Gastrocnemius medialis (tissue), 4 donors: ENCODE results near the gene ANXA4.

ENCODE experiments used
- POLR2A ChIP-seq, 2 donors: fragments of 450-650 bp; IDR thresholded peaks; one replicate each; pipeline ENCODE4 v1.6.1; 2017; ENCODE audit warnings: antibody characterized with exemption in 2 of 2, mild to moderate bottlenecking in 2 of 2, moderate library complexity in 2 of 2
- TF ChIP-seq, protein P1 (sequence below), 5 experiments: fragments of 450-650 bp in 3 of 5; fragments of 200-600 bp in 2 of 5; sonication (generic) in 2 of 5; IDR thresholded peaks in 4 of 5; conservative IDR thresholded peaks in 1 of 5; 1 replicate in 4 of 5; 2 replicates in 1 of 5; pipeline ENCODE4 v1.5.1; 2016 to 2019; ENCODE audit warnings: antibody characterized with exemption in 5 of 5, mild to moderate bottlenecking in 3 of 5, moderate library complexity in 3 of 5

DNA sequence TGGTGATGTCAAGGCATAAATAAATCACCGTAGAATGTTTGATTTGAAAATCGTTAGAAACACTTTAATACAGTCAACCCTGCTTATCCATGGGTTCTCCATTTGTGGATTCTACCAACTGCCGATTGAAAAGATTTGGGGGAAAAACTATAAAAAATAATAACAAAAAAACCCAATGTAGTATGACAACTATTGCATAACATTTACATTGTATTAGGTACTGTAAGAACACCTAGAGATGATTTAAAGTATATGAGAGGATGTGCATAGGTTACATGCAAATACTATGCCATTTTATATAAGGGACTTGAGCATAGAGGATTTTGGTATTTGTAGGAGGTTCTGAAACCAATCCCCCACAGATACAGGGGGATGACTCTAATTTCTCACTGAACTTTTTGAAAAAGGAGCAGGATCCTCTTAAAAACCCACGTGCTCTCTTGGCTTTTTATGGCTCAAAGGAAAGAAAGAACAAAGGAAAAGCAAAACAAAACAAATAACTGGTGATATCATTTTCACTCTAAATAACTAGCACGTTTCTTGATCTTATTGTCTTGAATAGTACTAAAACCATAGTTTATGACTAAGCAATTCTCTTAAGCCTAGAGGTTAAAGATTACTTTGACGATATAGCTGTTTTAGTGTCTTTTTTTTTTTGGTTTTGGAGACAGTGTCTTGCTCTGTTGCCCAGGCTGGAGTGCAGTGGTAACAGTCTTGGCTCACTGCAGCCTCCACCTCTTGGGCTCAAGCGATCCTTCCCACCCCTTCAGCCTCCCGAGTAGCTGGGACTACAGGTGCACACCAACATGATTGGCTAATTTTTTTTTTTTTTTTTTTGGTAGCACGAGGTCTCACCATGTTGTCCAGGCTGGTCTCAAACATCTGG lies 104.5 kb downstream of the ANXA4 start:
- TF ChIP-seq POLR2A (IDR thresholded peaks at IDR 0.05) = no peak
- TF ChIP-seq, protein P1, sequence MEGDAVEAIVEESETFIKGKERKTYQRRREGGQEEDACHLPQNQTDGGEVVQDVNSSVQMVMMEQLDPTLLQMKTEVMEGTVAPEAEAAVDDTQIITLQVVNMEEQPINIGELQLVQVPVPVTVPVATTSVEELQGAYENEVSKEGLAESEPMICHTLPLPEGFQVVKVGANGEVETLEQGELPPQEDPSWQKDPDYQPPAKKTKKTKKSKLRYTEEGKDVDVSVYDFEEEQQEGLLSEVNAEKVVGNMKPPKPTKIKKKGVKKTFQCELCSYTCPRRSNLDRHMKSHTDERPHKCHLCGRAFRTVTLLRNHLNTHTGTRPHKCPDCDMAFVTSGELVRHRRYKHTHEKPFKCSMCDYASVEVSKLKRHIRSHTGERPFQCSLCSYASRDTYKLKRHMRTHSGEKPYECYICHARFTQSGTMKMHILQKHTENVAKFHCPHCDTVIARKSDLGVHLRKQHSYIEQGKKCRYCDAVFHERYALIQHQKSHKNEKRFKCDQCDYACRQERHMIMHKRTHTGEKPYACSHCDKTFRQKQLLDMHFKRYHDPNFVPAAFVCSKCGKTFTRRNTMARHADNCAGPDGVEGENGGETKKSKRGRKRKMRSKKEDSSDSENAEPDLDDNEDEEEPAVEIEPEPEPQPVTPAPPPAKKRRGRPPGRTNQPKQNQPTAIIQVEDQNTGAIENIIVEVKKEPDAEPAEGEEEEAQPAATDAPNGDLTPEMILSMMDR (IDR thresholded peaks at IDR 0.05 in 4 of 5, conservative IDR thresholded peaks at IDR 0.05 in 1 of 5) = no peak
